H1 (cell line): Measurements from ENCODE around the gene BAZ2A. TPM values are rescaled to one million over a fixed set of nuclear protein-coding genes. Genes with fewer than 3 reads are reported as not detected.

Experiments used
- CTCF ChIA-PET: fragments of 300-600 bp; sonication (Branson Sonifier 250); formaldehyde crosslinking; loops from one replicate; lab custom pipeline; 2021; ENCODE audit not compliant: partially characterized antibody; lab: Charles Lee
- POLR2A ChIA-PET: fragments of 300-600 bp; sonication (Branson Sonifier 250); formaldehyde crosslinking; loops from one replicate; lab custom pipeline; 2021; ENCODE audit warnings: inconsistent platforms; ENCODE audit not compliant: partially characterized antibody; lab: Charles Lee
- DNase-seq, 2 experiments: peaks; one replicate each; pipeline versions ENCODE4 v3.0.0 to v3.0.0-alpha.2; 2010 to 2022; ENCODE audit warnings: low spot score in 2 of 2, low read depth in 1 of 2, mixed read lengths in 1 of 2
- FAIRE-seq: peaks from 2 replicates; lab custom pipeline; 2011; peaks lifted over from hg19 to GRCh38; lab: Jason Lieb, UNC
- H2AFZ ChIP-seq: 2 replicates; pipeline ENCODE4 v1.8.1; 2012; ENCODE audit warnings: low read length, inconsistent platforms
- H2AK5ac ChIP-seq: 2 replicates; pipeline ENCODE4 v1.6.1; 2013; ENCODE audit warnings: low read depth, low read length
- H2BK120ac ChIP-seq: replicated peaks from 2 replicates; pipeline ENCODE3; 2013; ENCODE audit warnings: low read depth, low read length, inconsistent platforms
- H2BK12ac ChIP-seq: 2 replicates; pipeline ENCODE4 v1.6.1; 2013; ENCODE audit warnings: low read depth, low read length
- H2BK15ac ChIP-seq: 2 replicates; pipeline ENCODE4 v1.6.1; 2013; ENCODE audit warnings: low read length
- H2BK20ac ChIP-seq: 2 replicates; pipeline ENCODE4 v1.6.1; 2013; ENCODE audit warnings: low read length
- H2BK5ac ChIP-seq: 2 replicates; pipeline ENCODE4 v1.6.1; 2013; ENCODE audit warnings: low read depth, low read length
- H3K14ac ChIP-seq: 2 replicates; pipeline ENCODE4 v1.6.1; 2013; ENCODE audit warnings: inconsistent platforms; ENCODE audit not compliant: insufficient read length
- H3K18ac ChIP-seq: 2 replicates; pipeline ENCODE4 v1.6.1; 2013; ENCODE audit warnings: low read length; ENCODE audit errors: extremely low read depth
- H3K23ac ChIP-seq: 2 replicates; pipeline ENCODE4 v1.6.1; 2013; ENCODE audit warnings: inconsistent platforms; ENCODE audit not compliant: insufficient read length
- H3K23me2 ChIP-seq: 2 replicates; pipeline ENCODE4 v1.6.1; 2013; ENCODE audit warnings: low read depth, low read length
- H3K27ac ChIP-seq: 2 replicates; pipeline ENCODE4 v1.6.1; 2011; ENCODE audit warnings: low read depth, low read length, inconsistent platforms
- H3K27me3 ChIP-seq, 4 experiments: replicated peaks in 1 of 4; 1 replicate in 1 of 4; 2 replicates in 3 of 4; pipeline versions ENCODE4 v1.6.1 to v1.8.1; 2011 to 2013; ENCODE audit warnings: low read length in 3 of 4, mild to moderate bottlenecking in 3 of 4, inconsistent platforms in 2 of 4, mixed read lengths in 2 of 4, moderate library complexity in 1 of 4; ENCODE audit not compliant: control insufficient read depth in 3 of 4, insufficient read depth in 3 of 4; ENCODE audit errors: extremely low read depth in 1 of 4
- H3K36me3 ChIP-seq, 4 experiments: 2 replicates each; pipeline versions ENCODE4 v1.6.1 to v1.8.1; 2011 to 2013; ENCODE audit warnings: mild to moderate bottlenecking in 4 of 4, low read length in 3 of 4, moderate library complexity in 2 of 4, control low read depth in 1 of 4, inconsistent platforms in 1 of 4; ENCODE audit not compliant: insufficient read depth in 4 of 4, control insufficient read depth in 2 of 4
- H3K4ac ChIP-seq: replicated peaks from 2 replicates; pipeline ENCODE3; 2013; ENCODE audit warnings: low read length, low read depth, mixed read lengths, inconsistent platforms; ENCODE audit not compliant: insufficient read length
- H3K4me1 ChIP-seq, 4 experiments: replicated peaks in 1 of 4; 1 replicate in 1 of 4; 2 replicates in 3 of 4; pipeline versions ENCODE4 v1.6.1 to v1.8.1; 2011 to 2013; ENCODE audit warnings: low read length in 3 of 4, inconsistent platforms in 2 of 4, mixed read lengths in 1 of 4; ENCODE audit not compliant: insufficient read depth in 4 of 4, control insufficient read depth in 3 of 4
- H3K4me2 ChIP-seq, 2 experiments: 2 replicates each; pipeline versions ENCODE4 v1.6.1 to v1.8.1; 2011 to 2013; ENCODE audit warnings: low read depth in 2 of 2, low read length in 2 of 2, control low read depth in 1 of 2, inconsistent platforms in 1 of 2, mild to moderate bottlenecking in 1 of 2; ENCODE audit not compliant: insufficient read depth in 1 of 2
- H3K4me3 ChIP-seq, 4 experiments: fragments of 200-600, 300-600 bp in 1 of 4; sonication (generic), shearing (Covaris generic), sonication (Bioruptor Twin) in 1 of 4; 2 replicates each; pipeline versions ENCODE4 v1.5.1 to v1.8.1; 2011 to 2016; ENCODE audit warnings: low read length in 4 of 4, low read depth in 3 of 4, control low read depth in 2 of 4, inconsistent platforms in 2 of 4, mild to moderate bottlenecking in 2 of 4, mixed read lengths in 1 of 4, moderate library complexity in 1 of 4; ENCODE audit not compliant: insufficient read depth in 2 of 4; ENCODE audit errors: extremely low read depth in 1 of 4
- H3K56ac ChIP-seq: replicated peaks from 2 replicates; pipeline ENCODE3; 2013; ENCODE audit warnings: low read depth, mild to moderate bottlenecking, mixed read lengths, low read length, inconsistent platforms; ENCODE audit not compliant: insufficient read length
- H3K79me1 ChIP-seq: 2 replicates; pipeline ENCODE4 v1.6.1; 2013; ENCODE audit warnings: low read depth, low read length, control low read depth
- H3K79me2 ChIP-seq, 2 experiments: 2 replicates each; pipeline versions ENCODE4 v1.6.1 to v1.8.1; 2012 to 2013; ENCODE audit warnings: low read length in 2 of 2, mild to moderate bottlenecking in 2 of 2, inconsistent platforms in 1 of 2; ENCODE audit not compliant: insufficient read depth in 2 of 2, control insufficient read depth in 1 of 2
- H3K9ac ChIP-seq, 4 experiments: replicated peaks in 1 of 4; 1 replicate in 1 of 4; 2 replicates in 3 of 4; pipeline versions ENCODE4 v1.6.1 to v1.8.1; 2011 to 2013; ENCODE audit warnings: low read depth in 3 of 4, low read length in 3 of 4, control low read depth in 2 of 4, mild to moderate bottlenecking in 2 of 4, moderate library complexity in 2 of 4, inconsistent platforms in 1 of 4; ENCODE audit errors: extremely low read depth in 1 of 4
- H3K9me3 ChIP-seq, 2 experiments: 2 replicates each; pipeline versions ENCODE4 v1.6.1 to v1.8.1; 2012 to 2013; ENCODE audit warnings: mild to moderate bottlenecking in 2 of 2, moderate library complexity in 2 of 2, control low read depth in 1 of 2, inconsistent platforms in 1 of 2, low read depth in 1 of 2, low read length in 1 of 2, mixed read lengths in 1 of 2; ENCODE audit not compliant: insufficient read depth in 2 of 2
- H4K20me1 ChIP-seq, 2 experiments: replicated peaks in 1 of 2; 2 replicates each; pipeline versions ENCODE3 to v1.8.1; 2011 to 2013; ENCODE audit warnings: inconsistent platforms in 2 of 2, low read length in 2 of 2, mild to moderate bottlenecking in 1 of 2; ENCODE audit not compliant: insufficient read depth in 2 of 2, control insufficient read depth in 1 of 2
- H4K5ac ChIP-seq: 2 replicates; pipeline ENCODE4 v1.6.1; 2013; ENCODE audit warnings: low read length, low read depth, mixed read lengths, inconsistent platforms; ENCODE audit not compliant: insufficient read length
- H4K8ac ChIP-seq: 2 replicates; pipeline ENCODE4 v1.8.0; 2013; ENCODE audit warnings: mild to moderate bottlenecking, moderate library complexity, low read length, inconsistent platforms; ENCODE audit not compliant: insufficient read depth; ENCODE audit errors: extremely low read depth
- H4K91ac ChIP-seq: replicated peaks from 2 replicates; pipeline ENCODE3; 2013; ENCODE audit warnings: low read length, mixed read lengths, inconsistent platforms; ENCODE audit not compliant: insufficient read length
- CTCF ChIP-seq, 3 experiments: IDR thresholded peaks; 1 replicate in 2 of 3; 2 replicates in 1 of 3; pipeline versions ENCODE4 v1.5.1 to v1.6.1; 2011; ENCODE audit warnings: low read length in 3 of 3, mild to moderate bottlenecking in 3 of 3, inconsistent platforms in 2 of 3, low read depth in 1 of 3, moderate library complexity in 1 of 3; ENCODE audit not compliant: insufficient read depth in 1 of 3; ENCODE audit errors: control extremely low read depth in 1 of 3
- EP300 ChIP-seq, 2 experiments: IDR thresholded peaks; 1 replicate in 1 of 2; 2 replicates in 1 of 2; pipeline ENCODE4 v1.6.1; 2011 to 2012; ENCODE audit warnings: low read depth in 2 of 2, low read length in 2 of 2, mild to moderate bottlenecking in 2 of 2, borderline replicate concordance in 1 of 2, inconsistent platforms in 1 of 2, moderate library complexity in 1 of 2
- JUN ChIP-seq: IDR thresholded peaks from 2 replicates; pipeline ENCODE4 v1.6.1; 2011; ENCODE audit warnings: low read depth, mild to moderate bottlenecking, improper control_type of control experiment, low read length
- TEAD4 ChIP-seq: IDR thresholded peaks from 2 replicates; pipeline ENCODE4 v1.6.1; 2012; ENCODE audit warnings: low read depth, low read length, inconsistent platforms, mixed read lengths
- WGBS, 2 experiments: shearing (Covaris generic) in 1 of 2; methylation state at CpG; one replicate each; pipeline versions ENCODE4 v1.1.6 to v1.1.7; 2013 to 2015; ENCODE audit warnings: low lambda C conversion rate in 2 of 2, mixed read lengths in 2 of 2, inconsistent platforms in 1 of 2, low coverage in 1 of 2, missing lambda C conversion rate in 1 of 2; ENCODE audit not compliant: insufficient replicate concordance in 2 of 2, insufficient coverage in 1 of 2, insufficient read length in 1 of 2; ENCODE audit errors: extremely low coverage in 1 of 2, missing lambda C conversion rate in 1 of 2; 5-methylcytosine and 5-hydroxymethylcytosine counted together
- polyA plus RNA-seq, 7 experiments: library from polyadenylated mRNA; depleted of rRNA in 3 of 7; stranded (reverse) in 5 of 7; unstranded in 2 of 7; fragments of >200 nt in 5 of 7; fragments of 200-250 nt in 2 of 7; gene quantifications; 1 replicate in 5 of 7; 2 replicates in 1 of 7; 4 replicates in 1 of 7; pipeline versions ENCODE4 v1.2.1 to v1.2.3, GENCODE V29; 2011 to 2013; ENCODE audit warnings: missing spikeins in 2 of 7, mixed read lengths in 2 of 7
- total RNA-seq: library from RNA; stranded (reverse); fragmentation: NEBNext Ultra II Directional; extraction: Animal tissue kit (Norgen Biotek cat#: 25700); gene quantifications from 2 replicates; pipeline ENCODE4 v1.2.1, GENCODE V29; 2021

BAZ2A gene
- total and polyA plus RNA-seq, 2 of the 8 experiments (the other 6 are each of a cell fraction or from before 2014, with no cell fraction given): 52.0 to 110 TPM

GRCh38 chr12:56591126-56591525 is 39.0 kb downstream of the BAZ2A start:
- H4K91ac ChIP-seq: no peak overlapping the region
- H2BK15ac ChIP-seq: no peak overlapping the region
- no peak overlapping the region for H4K5ac ChIP-seq
- H3K18ac ChIP-seq: no peak overlapping the region
- no peak overlapping the region for H2AFZ ChIP-seq
- no peak for FAIRE-seq
- no peaks in the 10 kb centered on the region for H3K23me2 ChIP-seq
- H3K9me3 ChIP-seq: no peaks in the 10 kb centered on the region
- POLR2A ChIA-PET: interaction anchor here (1.0 to 2.9 kb wide), 6 partner anchors 9 to 351 kb away, joined by 3 to 10 read pairs (median 6); no protein-coding TSS in a partner anchor
- H2BK12ac ChIP-seq: no peak overlapping the region
- no peak overlapping the region for H3K27ac ChIP-seq
- H4K8ac ChIP-seq: no peak overlapping the region
- 89% methylated on average over 5 of the region's 5 CpGs; no CpG with 5 or more reads in 1 of the 2 experiments for WGBS, 2 experiments
- TF ChIP-seq CTCF (IDR thresholded peaks at IDR 0.05; ENCODE audit: control extremely low read depth in 1 of 3, insufficient read depth in 1 of 3, low read depth in 1 of 3, low read length in 3 of 3): peak in 2 of 3 experiments; percentile 17 to 27; a peak in 2 of 4 replicates
- no peak for TF ChIP-seq EP300 (IDR thresholded peaks at IDR 0.05; ENCODE audit: borderline replicate concordance in 1 of 2, low read depth in 2 of 2, low read length in 2 of 2)
- no peak for TF ChIP-seq JUN
- no peak for TF ChIP-seq TEAD4
- H4K20me1 ChIP-seq: peaks cover 0 to 2% of the 10 kb centered on the region in 2 experiments
- no peak overlapping the region for H3K4me3 ChIP-seq
- no peak overlapping the region for H3K14ac ChIP-seq
- no peak overlapping the region for H2BK120ac ChIP-seq
- H3K79me1 ChIP-seq: no peaks in the 10 kb centered on the region
- no peak overlapping the region for H3K4me2 ChIP-seq
- H3K4ac ChIP-seq: no peak overlapping the region
- H2AK5ac ChIP-seq: no peak overlapping the region
- H3K4me1 ChIP-seq: peaks cover 5 to 13% (median 10%) of the 10 kb centered on the region in 4 experiments; a peak in 6 of 7 replicates
- no peak overlapping the region for H2BK20ac ChIP-seq
- H3K36me3 ChIP-seq: peaks cover 0 to 5% (median 3%) of the 10 kb centered on the region in 4 experiments; a peak in 4 of 8 replicates
- no peak overlapping the region for H3K9ac ChIP-seq
- no peak overlapping the region for H2BK5ac ChIP-seq
- H3K79me2 ChIP-seq: no peaks in the 10 kb centered on the region
- H3K23ac ChIP-seq: no peak overlapping the region
- no peak for DNase-seq
- no peak overlapping the region for H3K56ac ChIP-seq
- CTCF ChIA-PET: interaction anchor here (0.6 to 15.9 kb wide), 27 partner anchors 9 to 623 kb away, joined by 3 to 279 read pairs (median 4); partner anchors contain the start of genes PAN2 and RBMS2
- no peaks in the 10 kb centered on the region for H3K27me3 ChIP-seq
